H4 (cell line): Measurements from ENCODE around the gene SORCS1. TPM values are rescaled to one million over a fixed set of nuclear protein-coding genes. Genes with fewer than 3 reads are reported as not detected.

Experiments
- DNase-seq: peaks from one replicate; pipeline ENCODE4 v3.0.0-alpha.2; 2015; ENCODE audit warnings: low spot score
- total RNA-seq: library from RNA; depleted of rRNA; stranded (reverse); fragments of >200 nt; shearing (Covaris generic); gene quantifications from 2 replicates; pipeline ENCODE4 v1.2.3, GENCODE V29; 2014

SORCS1 gene
- total RNA-seq, 1 experiment from 2014 or later, result 0.35 TPM

DNA sequence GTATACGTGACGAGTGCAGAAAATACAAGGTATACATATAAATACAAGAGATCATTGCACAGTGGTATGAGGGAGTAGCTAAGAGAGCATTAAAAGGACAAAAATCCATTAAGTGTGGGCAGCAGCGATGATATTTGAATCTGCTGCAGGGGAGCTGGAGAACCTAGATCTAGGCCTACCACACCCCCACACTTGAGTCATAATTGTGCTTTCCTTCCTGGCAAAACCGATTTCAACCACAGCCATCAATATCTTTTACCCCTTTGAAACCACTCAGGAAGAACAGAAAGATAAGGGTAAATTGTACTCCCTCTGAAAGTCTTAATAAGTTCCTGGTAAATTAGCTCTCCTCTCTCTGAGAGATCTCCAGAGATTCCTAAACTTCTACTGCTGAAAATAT is 345.0 kb downstream of the SORCS1 start:
- no peak for DNase-seq

DNA sequence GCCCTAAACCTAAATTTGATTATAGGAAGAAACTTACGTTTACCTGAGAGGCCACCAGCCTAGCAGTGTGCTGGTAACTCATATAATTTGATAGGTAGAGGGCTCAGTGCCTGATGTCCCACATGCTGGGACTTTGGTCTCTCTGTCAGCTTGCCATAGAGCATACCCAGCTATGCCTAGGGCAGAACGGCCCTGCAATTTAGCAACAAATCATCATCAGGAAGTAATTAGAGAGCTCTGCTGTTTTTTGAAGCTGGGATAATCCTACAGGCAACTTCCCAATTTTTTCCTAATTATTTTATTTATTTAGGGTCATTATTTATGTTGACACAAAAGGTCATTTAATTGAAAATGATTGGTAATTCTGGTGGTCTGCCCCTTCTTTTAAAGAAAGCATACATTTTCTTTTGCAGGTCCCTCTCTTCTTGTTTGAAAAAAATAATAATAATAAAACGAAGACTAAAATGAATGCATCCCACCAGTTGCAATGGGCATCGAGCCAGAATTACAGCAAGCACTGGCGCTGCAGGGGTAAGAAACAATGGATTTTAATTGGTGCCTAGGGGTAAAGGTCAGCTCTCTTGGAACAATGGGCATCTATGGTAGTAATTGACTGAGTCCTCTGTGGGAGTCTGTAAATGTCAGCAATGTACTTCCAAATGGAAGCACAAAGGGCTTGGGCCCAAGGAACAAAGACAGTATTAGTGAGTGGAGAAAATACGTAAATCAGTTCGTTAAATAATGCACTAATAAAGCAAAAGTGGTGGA is 348.0 kb downstream of the SORCS1 start:
- DNase-seq, result no peak

DNA sequence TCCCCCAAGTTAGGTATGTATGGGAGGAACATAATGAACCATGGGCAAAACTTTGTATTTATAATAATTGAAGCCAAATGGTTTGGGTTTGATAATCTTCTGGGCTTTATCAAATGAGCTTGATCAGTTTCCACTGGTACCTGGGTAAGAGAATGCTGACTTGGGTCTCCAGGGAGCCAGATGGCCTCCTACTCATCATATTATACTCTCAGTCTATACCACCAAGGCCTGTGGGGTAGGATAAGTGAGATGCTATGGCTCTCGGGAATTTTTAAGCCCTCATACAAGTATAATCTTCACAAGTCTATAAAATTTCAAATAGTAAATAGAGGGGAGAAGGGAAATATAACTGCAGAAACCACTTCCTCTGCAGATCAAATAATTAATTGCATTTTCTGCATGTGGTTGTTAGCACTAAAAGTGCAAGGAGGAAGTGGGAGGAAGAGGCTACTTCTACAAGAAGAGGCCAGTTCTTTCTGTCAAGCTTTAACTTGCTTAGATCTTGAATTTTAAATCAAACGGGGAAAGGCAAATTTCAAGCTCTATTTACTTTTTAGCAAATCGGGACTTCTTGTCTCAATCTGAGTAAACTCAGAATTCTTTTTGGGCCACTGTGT is 349.0 kb downstream of the SORCS1 start:
- no peak for DNase-seq

DNA sequence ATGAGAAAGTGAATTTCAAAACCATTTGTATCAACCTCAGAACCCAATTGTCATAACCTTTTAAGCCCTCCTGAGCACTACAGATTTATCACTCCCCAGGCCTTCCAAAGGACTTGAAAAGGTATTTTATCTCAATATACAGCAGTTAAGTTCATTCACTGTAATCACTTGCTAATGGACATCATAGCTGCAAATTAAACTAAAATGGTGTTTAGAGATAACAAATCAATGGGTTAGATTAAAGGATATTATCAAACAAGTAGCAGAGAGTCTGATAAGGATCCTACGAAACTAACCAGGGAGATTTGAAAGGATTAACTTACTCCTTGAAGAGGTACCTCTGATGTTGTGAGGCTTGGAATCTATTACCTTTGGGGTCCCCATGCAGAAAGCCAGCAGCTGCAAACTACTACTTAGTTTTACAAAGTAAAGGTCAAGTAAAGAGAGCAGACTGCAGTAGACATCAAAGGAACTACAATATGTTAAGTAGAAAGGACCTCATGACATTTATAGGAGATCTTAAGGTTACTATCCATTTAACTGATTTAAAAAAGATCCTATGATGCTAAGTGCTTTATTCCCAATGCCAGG is 359.4 kb downstream of the SORCS1 start:
- no peak for DNase-seq

DNA sequence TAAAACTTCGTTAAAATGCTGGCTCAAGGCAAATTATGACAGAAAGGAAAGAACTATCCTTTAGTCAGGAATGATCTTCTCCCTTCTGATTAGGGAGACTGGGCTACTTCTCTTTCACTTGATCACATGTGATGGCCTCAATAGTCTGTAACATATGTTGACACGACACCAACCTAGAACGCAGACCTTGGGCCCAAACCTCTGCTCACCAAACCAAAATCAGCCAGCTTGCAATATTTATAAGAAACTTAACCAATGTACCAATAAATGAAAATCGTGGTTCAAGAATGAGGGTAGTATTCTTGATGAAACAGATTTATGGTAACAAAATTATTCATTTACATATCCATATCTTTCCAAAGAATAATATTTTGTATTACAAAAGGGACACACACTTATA is 361.6 kb downstream of the SORCS1 start:
- no peak for DNase-seq

DNA sequence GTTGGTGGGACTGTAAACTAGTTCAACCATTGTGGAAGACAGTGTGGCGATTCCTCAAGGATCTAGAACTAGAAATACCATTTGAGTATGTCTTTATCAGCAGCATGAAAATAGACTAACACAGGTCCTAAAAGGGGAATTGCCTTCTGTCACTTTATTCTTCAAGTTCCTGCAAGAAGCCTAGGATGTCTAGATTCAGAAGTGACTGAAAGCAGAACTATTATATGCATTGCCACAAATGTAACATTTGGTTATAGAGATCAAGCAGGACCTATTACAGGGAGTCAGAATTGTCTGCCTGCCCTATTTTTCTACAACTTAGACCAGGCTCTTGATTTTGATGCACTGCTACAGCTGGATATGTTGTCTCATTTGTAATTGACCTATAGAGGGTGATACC is 364.7 kb downstream of the SORCS1 start:
- DNase-seq, result no peak

DNA sequence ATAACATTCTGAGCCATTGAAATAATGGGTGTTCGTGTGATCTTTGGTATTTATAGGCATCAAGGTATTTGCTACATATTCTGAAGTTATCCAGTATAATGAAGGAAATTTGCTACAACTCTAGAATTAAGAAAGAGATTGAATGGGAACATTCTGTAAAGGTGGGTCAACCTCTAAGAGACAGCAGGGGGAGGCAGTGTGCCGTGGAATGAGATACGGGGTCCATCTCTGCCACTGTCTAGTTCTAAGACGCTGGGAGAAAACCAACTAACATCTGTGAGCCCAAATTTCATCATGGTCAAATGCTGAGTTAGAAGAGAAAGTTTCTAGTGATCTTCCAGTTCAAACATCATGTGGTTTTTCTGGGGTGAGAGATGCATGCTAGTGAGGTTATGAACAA is 368.9 kb downstream of the SORCS1 start:
- peak; percentile 29 for DNase-seq

DNA sequence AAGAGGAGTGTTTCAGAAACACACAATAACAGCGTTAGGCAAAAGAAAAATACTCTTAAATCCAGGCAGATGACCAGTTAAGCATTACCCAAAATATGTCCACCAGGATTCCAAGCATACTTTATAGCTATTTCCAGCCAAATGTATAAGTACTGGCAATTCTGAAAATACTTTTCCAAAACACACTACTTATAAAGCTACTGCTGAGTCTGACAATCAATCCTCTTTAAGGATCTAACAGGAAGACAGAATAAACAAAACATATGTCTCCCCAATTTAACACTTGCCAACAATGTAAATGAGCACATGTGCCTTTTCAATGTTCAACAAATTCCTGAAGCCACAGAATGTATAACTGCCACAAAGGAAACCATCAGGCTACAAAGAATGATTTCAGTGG is 370.9 kb downstream of the SORCS1 start:
- DNase-seq, result no peak

DNA sequence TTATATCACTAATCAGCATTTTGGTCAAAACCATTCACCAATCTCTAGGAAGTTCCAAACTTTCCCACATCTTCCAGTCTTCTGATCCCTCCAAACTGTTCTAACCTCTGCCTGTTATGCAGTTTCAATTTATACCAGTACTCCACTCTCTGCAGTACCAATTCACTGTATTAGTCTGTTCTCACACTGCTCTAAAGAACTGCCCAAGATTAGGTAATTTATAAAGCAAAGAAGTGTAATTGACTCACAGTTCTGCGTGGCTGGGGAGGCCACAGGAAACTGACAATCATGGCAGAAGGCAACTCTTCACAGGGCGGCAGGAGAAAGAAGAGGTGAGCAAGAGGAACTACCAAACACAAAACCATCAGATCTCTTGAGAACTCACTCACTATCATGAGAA is 374.9 kb downstream of the SORCS1 start:
- no peak for DNase-seq

DNA sequence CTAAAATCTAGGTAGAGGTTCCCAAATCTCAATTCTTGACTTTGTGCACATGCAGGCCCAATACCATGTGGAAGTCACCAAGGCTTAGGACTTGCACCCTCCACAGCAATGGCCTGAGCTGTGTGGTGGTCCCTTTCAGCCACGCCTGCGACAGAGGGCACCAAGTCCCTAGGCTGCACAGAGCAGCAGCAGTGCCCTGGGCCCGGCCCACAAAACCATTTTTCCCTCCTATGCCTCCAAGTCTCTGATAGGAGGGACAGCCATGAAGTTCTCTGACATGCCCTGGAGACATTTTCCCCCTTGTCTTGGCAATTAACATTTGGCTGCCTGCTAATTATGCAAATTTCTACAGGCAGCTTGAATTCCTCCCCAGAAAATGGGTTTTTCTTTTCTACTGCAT is 375.5 kb downstream of the SORCS1 start:
- DNase-seq, result no peak

DNA sequence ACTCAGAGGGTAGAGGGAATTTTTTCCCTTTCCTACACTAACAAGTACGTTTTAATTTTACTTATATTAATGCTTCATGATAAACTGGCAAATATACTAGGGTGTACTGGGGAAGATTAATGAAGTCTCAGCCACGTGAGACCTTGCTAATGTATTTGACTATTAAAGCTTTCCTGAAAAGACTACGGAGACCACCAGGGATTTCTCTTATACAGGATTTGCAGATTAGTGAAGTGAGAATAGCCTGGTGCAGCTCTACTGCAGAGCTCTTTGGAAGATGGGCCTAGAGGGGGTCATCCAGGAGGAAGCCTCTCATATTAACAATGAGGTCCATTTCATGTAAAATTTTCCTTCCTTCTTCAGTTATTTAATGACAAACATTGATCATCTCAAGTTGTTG is 379.0 kb downstream of the SORCS1 start:
- no peak for DNase-seq

DNA sequence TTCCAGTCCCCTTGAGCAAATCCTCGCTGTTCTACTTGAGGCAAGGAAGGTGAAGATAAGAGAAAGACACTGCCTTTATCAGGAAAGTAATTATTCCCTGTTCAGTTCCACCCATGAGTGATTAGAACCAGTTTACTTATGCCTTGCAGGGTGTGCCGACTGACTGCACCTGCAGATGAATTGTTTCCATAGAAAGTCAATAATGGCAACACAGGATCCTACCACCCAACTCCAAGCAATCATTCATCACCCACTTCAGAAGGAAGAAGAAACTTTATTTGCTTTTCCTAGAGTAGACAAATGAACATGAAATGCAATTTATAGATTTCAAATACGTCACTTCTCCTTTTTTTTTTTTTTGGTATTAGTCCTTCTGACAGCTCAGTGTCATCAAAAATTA is 383.9 kb downstream of the SORCS1 start:
- DNase-seq, result no peak

DNA sequence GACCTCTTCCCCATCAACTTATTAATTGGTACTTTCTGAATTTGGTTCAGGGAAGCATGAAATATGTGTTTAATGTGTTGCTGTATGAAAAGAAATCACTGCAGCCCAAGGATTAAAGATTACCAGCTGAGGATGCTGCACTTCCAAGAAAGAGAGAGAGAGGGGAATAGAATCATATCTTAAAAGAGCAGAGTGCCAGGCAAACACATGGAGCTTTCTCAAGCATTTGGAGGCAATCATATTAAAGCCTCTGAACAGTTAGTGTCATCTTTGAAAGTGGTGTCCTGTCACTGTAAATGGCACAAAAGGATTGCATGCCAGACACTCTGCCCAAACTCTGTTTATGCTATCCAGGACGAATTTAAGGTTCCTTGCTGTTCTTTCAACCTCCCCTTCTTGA is 386.7 kb downstream of the SORCS1 start:
- DNase-seq, result no peak

DNA sequence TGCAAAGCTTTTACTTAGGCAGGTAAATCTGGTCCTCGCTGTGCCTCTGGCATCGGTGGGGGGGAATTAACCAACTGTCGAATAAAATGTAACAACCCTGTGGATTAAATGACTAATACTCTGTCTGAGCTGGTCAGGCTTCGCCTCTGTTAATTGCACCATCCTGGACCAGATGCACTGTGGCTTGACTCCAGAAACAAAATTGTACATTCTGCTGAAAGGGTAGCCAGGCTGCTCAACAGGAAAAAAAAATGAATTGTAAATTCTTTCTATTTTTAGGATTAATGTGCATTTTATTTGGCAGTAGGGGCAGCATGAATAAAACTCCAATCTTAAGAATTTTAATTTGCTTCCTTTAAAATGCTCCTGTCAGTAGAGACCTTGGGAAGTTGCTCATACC is 389.4 kb downstream of the SORCS1 start:
- DNase-seq, result no peak

DNA sequence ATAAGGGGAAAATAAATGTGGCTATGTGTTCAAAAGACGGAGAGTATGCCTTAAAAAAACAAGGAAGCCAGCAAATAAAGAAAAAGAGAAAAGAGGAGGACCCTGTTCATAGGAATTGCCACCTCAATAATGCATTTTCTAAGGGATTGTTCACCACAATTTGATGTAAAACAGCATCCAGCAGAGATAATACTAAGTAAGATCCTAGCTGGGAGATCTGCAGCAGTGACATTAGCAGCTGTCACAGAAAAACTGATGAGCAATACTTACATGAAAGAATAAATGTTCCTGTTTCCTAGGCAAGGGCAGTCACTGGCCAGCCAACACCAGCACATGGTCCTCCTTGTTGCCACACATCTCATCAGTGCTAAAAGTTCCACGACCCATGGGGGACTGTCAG is 391.5 kb downstream of the SORCS1 start:
- no peak for DNase-seq

DNA sequence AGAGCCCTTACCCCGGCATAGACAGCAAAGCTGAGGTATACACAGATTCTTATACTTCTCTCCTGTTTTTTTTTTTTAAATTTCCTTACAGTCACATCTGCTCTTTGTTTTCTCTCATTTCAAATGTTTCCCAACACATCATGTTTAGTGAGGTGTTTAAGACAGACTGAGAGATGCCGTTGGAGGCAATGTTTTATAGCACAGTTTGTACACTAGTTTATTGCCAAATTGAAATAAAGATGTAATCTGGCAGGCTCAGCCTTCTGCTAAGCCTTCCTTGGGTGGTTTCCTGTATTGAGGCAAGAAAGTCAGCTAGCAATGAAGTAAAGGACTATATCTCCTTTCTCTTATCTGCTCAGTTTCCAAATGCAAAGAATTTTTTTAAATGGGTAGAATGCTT is 393.4 kb downstream of the SORCS1 start:
- DNase-seq, result no peak

DNA sequence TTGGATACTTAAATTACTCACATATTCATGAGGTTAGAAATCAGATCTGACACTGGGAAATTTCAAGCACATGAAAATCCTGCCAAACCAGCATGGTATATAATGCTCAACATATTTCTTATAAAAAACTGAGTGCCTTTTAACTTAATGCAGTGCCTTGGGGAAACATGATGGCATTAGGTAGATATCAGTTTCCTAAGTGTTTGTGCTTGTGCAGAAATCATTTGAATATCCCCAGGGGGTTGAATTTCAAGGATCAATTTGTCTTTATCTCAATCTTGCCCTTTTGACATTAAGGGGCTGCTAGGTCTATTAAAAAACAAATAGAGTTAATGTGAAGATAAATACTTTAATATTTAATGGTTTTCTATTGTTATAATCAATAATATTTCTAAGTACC is 396.3 kb downstream of the SORCS1 start:
- DNase-seq, result no peak

DNA sequence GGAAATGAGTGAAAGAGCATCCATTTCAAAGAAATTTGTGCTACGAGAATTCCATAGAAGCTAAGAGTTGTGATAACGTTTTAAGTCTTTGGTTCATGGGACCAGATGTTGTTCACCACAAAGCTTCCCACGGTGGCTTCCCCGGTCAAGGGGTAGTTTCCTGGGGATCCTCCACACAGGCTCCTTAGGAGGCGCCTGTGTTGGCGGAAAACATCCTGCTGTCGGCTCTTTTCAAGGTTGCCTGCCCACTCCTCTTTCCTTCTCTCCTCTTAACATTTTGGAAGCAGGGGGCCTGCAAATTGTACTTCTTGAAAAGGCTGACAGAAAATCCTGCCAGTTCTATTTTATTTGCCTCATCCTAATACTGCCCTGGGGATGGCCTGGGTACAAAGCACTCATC is 398.6 kb downstream of the SORCS1 start:
- no peak for DNase-seq

DNA sequence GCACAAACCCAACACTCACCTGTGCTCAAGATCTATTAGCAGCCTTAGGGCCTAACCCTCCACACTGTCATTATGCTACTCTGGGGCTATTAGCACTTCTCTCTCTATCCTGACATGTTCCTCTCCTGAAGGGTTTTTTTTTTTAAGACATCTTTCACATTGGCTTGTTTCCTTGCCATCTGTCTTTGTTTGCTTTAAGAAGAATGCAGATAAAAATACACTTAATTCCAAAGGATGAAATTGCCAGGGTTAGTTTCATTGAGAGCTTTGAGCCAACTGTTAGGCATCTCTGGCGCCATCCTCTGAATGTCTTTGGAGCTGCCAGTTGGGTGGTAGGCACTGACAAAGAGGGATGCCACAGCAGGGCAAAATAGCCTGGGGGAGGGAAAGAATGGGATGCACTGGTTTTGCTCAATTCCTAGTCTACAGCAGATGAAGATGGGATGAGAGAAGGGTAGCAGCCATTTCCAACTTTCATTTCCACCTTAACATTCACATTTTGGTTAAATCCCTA is 399.2 kb downstream of the SORCS1 start:
- DNase-seq, result no peak

DNA sequence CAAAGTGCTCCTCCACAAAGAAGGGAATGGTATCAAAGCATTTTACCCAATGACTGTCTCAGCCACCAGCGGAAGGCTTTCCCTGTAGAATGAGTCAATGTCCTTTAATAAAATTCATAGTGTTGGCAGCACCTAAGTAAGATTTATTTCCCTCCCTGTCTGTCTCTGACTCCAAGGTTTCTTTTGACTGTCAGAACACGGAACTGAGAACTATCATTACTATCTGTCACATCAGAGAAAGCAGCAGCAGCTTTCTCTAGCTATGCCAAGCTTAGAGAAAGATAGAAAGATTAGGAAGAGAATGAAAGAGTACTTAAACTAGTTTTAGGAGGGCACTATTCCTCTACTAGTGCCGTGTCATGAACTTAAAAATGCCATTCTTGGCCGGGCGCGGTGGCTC is 400.1 kb downstream of the SORCS1 start:
- DNase-seq, result no peak

DNA sequence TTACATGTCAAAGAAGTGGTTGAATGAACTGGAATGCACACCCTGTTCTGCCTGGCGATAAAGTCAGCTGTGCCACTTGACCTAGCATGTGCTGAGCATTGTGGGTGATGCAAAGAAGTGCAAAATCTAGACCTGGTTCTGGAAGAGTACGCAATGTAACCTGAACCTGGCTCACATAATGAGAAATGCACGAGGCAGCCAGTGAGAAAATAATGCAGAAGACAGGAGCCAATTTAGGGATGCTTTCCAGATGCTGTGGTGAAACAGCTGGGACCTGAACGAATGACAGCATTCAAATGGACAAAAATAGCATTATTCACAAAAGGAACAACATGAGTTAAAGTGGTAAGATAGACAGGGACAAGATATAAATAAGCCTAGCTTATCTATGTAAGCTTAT is 402.6 kb downstream of the SORCS1 start:
- DNase-seq, result no peak

DNA sequence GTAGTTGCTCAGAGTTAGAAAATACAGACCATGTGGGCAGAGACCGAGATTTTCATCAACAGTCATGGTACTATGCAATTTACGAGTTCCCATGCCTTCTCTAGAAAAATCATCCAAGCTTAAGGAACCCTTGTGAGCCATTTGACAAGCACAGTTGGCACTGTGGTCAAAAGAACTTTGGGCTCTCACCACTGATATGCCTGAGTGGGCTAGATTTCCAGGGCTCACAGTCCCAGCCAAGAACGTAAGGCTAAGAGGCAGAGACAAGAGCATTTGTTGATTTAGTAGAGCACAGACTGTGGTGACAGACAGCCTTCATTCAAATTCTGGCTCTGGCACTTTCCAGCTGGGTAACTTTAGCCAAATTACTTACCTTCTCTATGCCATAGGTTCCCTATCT is 407.0 kb downstream of the SORCS1 start:
- no peak for DNase-seq

DNA sequence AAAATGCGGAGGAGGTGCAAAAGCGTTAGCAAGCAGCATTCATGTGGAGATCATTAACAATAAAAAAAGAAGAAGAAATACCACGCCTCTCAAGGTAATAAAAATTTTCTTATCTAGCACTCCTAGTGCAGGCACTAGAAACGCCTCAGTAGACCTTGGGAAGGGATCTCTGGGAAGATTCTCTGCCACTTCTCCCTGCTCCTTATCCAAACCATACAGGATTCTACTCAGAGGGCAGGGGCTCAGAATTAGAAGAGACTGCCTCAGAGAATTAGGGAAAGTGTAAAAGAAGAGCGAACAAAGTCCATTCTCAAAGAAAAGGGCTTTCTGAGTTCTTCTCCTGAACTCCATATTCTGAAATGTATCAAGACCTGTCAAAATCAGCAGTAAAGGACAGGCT is 413.4 kb downstream of the SORCS1 start:
- no peak for DNase-seq
